Trophoblast cell (in vitro differentiated cells and primary cell): ENCODE measurements around the gene STPG2.

Experiments used
- DNase-seq, 2 donors: peaks; one replicate each; pipeline ENCODE4 v3.0.0-alpha.2; 2016
- H2AFZ ChIP-seq: 2 replicates; pipeline ENCODE4 v1.6.1; 2013; ENCODE audit warnings: low read length, moderate library complexity, mild to moderate bottlenecking; ENCODE audit not compliant: insufficient read depth, poor library complexity
- H2AK5ac ChIP-seq: 2 replicates; pipeline ENCODE4 v1.6.1; 2013; ENCODE audit warnings: mild to moderate bottlenecking, low read length
- H2BK120ac ChIP-seq: 2 replicates; pipeline ENCODE4 v1.6.1; 2013; ENCODE audit warnings: low read length, mild to moderate bottlenecking, moderate library complexity; ENCODE audit not compliant: insufficient read depth, poor library complexity
- H2BK12ac ChIP-seq: 2 replicates; pipeline ENCODE4 v1.6.1; 2013; ENCODE audit warnings: mild to moderate bottlenecking, low read length, moderate library complexity
- H2BK5ac ChIP-seq: 2 replicates; pipeline ENCODE4 v1.6.1; 2013; ENCODE audit warnings: low read length, low read depth, moderate library complexity, mild to moderate bottlenecking; ENCODE audit not compliant: poor library complexity
- H3K14ac ChIP-seq: 2 replicates; pipeline ENCODE4 v1.6.1; 2013; ENCODE audit warnings: mild to moderate bottlenecking, low read length
- H3K18ac ChIP-seq: 2 replicates; pipeline ENCODE4 v1.6.1; 2013; ENCODE audit warnings: mild to moderate bottlenecking, low read length
- H3K23ac ChIP-seq: 2 replicates; pipeline ENCODE4 v1.6.1; 2013; ENCODE audit warnings: low read length
- H3K27ac ChIP-seq: 2 replicates; pipeline ENCODE4 v1.5.1; 2013; ENCODE audit warnings: low read depth, mild to moderate bottlenecking, inconsistent platforms, low read length, moderate library complexity
- H3K27me3 ChIP-seq: 2 replicates; pipeline ENCODE4 v1.6.1; 2013; ENCODE audit warnings: inconsistent platforms, mild to moderate bottlenecking, low read length, moderate library complexity; ENCODE audit not compliant: insufficient read depth
- H3K36me3 ChIP-seq, 2 experiments: 1 replicate in 1 of 2; 2 replicates in 1 of 2; pipeline ENCODE4 v1.6.1; 2013; ENCODE audit warnings: low read length in 2 of 2, mild to moderate bottlenecking in 2 of 2, moderate library complexity in 1 of 2; ENCODE audit not compliant: insufficient read depth in 2 of 2, control insufficient read depth in 1 of 2
- H3K4ac ChIP-seq: 2 replicates; pipeline ENCODE4 v1.6.1; 2013; ENCODE audit warnings: low read depth, mild to moderate bottlenecking, low read length, moderate library complexity
- H3K4me1 ChIP-seq, 2 experiments: 1 replicate in 1 of 2; 2 replicates in 1 of 2; pipeline ENCODE4 v1.6.1; 2013; ENCODE audit warnings: low read length in 2 of 2, mild to moderate bottlenecking in 2 of 2, moderate library complexity in 1 of 2; ENCODE audit not compliant: insufficient read depth in 2 of 2, control insufficient read depth in 1 of 2
- H3K4me2 ChIP-seq: 2 replicates; pipeline ENCODE4 v1.6.1; 2013; ENCODE audit warnings: inconsistent platforms, mild to moderate bottlenecking, low read length, moderate library complexity
- H3K4me3 ChIP-seq: 2 replicates; pipeline ENCODE4 v1.5.1; 2013; ENCODE audit warnings: mild to moderate bottlenecking, low read depth, low read length, inconsistent platforms
- H3K79me1 ChIP-seq: one replicate; pipeline ENCODE4 v1.6.1; 2013; ENCODE audit warnings: low read length
- H3K79me2 ChIP-seq: 2 replicates; pipeline ENCODE4 v1.6.1; 2013; ENCODE audit warnings: low read length, mild to moderate bottlenecking; ENCODE audit not compliant: control insufficient read depth, insufficient read depth, poor library complexity
- H3K9ac ChIP-seq: 2 replicates; pipeline ENCODE4 v1.6.1; 2013; ENCODE audit warnings: mild to moderate bottlenecking, low read length
- H3K9me3 ChIP-seq: 2 replicates; pipeline ENCODE4 v1.6.1; 2013; ENCODE audit warnings: low read depth, mild to moderate bottlenecking, control low read depth, inconsistent platforms, low read length; ENCODE audit not compliant: insufficient read depth
- H4K12ac ChIP-seq: 2 replicates; pipeline ENCODE4 v1.6.1; 2013; ENCODE audit warnings: low read depth, mild to moderate bottlenecking, low read length, moderate library complexity
- H4K8ac ChIP-seq: 2 replicates; pipeline ENCODE4 v1.6.1; 2013; ENCODE audit warnings: low read depth, mild to moderate bottlenecking, low read length, moderate library complexity
- H4K91ac ChIP-seq: one replicate; pipeline ENCODE4 v1.6.1; 2013; ENCODE audit warnings: low read depth, mild to moderate bottlenecking, low read length, moderate library complexity
- WGBS: extraction: QIAGEN DNeasy Blood & Tissue Kit; methylation state at CpG from one replicate; pipeline ENCODE4 v1.1.7; 2013; ENCODE audit warnings: missing lambda C conversion rate; ENCODE audit not compliant: insufficient read length, insufficient coverage; ENCODE audit errors: extremely low coverage; 5-methylcytosine and 5-hydroxymethylcytosine counted together

STPG2 gene

GRCh38 chr4:98081936-98082335, 61.3 kb downstream of the STPG2 start:
- Histone ChIP-seq H3K4me1 (no peaks in the 10 kb centered on the region), H2AK5ac (no peak overlapping the region), H3K79me2 (no peaks in the 10 kb centered on the region), H3K4me2 (no peak overlapping the region), H3K27ac (no peak overlapping the region), H2BK120ac (no peak overlapping the region), H2BK5ac (no peak overlapping the region), H3K4ac (no peak overlapping the region), H4K12ac (no peak overlapping the region), H3K23ac (no peak overlapping the region), H2AFZ (no peak overlapping the region), H3K9me3 (no peaks in the 10 kb centered on the region), H3K79me1 (no peaks in the 10 kb centered on the region), H3K18ac (no peak overlapping the region), H3K14ac (no peak overlapping the region), H4K8ac (no peak overlapping the region), H3K27me3 (no peaks in the 10 kb centered on the region), H4K91ac (no peak overlapping the region), H3K9ac (no peak overlapping the region), H3K36me3 (no peaks in the 10 kb centered on the region), H2BK12ac (no peak overlapping the region), H3K4me3 (no peak overlapping the region)
- DNase-seq = no peak
- WGBS = no CpG with 5 or more reads among the region's 2 CpGs

GRCh38 chr4:98068495-98068894, 74.8 kb downstream of the STPG2 start:
- Histone ChIP-seq H2AK5ac (no peak overlapping the region), H3K14ac (no peak overlapping the region), H2BK120ac (no peak overlapping the region), H3K4me2 (no peak overlapping the region), H4K12ac (no peak overlapping the region), H3K18ac (no peak overlapping the region), H2BK12ac (no peak overlapping the region), H3K4me3 (no peak overlapping the region), H3K36me3 (no peaks in the 10 kb centered on the region), H3K79me1 (no peaks in the 10 kb centered on the region), H4K8ac (no peak overlapping the region), H4K91ac (no peak overlapping the region), H2BK5ac (no peak overlapping the region), H2AFZ (no peak overlapping the region), H3K9ac (no peak overlapping the region), H3K9me3 (no peaks in the 10 kb centered on the region), H3K27me3 (no peaks in the 10 kb centered on the region), H3K27ac (no peak overlapping the region), H3K23ac (no peak overlapping the region), H3K4me1 (no peaks in the 10 kb centered on the region), H3K4ac (no peak overlapping the region), H3K79me2 (no peaks in the 10 kb centered on the region)
- no CpG with 5 or more reads among the region's 2 CpGs for WGBS
- DNase-seq = no peak

GRCh38 chr4:98055800-98056501, 87.3 kb downstream of the STPG2 start:
- Histone ChIP-seq H4K12ac (no peak overlapping the region), H3K79me1 (no peaks in the 10 kb centered on the region), H3K27me3 (no peaks in the 10 kb centered on the region), H3K23ac (no peak overlapping the region), H2AK5ac (no peak overlapping the region), H2BK120ac (no peak overlapping the region), H2BK5ac (no peak overlapping the region), H4K8ac (no peak overlapping the region), H3K4me1 (no peaks in the 10 kb centered on the region), H2AFZ (no peak overlapping the region), H3K4ac (no peak overlapping the region), H4K91ac (no peak overlapping the region), H3K14ac (no peak overlapping the region), H3K4me3 (peak overlapping the region; percentile 34), H3K9ac (no peak overlapping the region), H3K36me3 (no peaks in the 10 kb centered on the region), H3K4me2 (no peak overlapping the region), H3K79me2 (no peaks in the 10 kb centered on the region), H3K18ac (no peak overlapping the region), H3K9me3 (no peaks in the 10 kb centered on the region), H2BK12ac (no peak overlapping the region), H3K27ac (no peak overlapping the region)
- peak; percentile 14 to 39 for DNase-seq
- no CpG with 5 or more reads among the region's 7 CpGs for WGBS

GRCh38 chr4:98046665-98047064, 96.6 kb downstream of the STPG2 start:
- Histone ChIP-seq H3K9ac (no peak overlapping the region), H3K4me2 (no peak overlapping the region), H4K8ac (no peak overlapping the region), H3K4me1 (no peaks in the 10 kb centered on the region), H2BK120ac (no peak overlapping the region), H2AFZ (no peak overlapping the region), H3K18ac (no peak overlapping the region), H3K36me3 (no peaks in the 10 kb centered on the region), H3K27me3 (no peaks in the 10 kb centered on the region), H4K12ac (no peak overlapping the region), H3K27ac (no peak overlapping the region), H4K91ac (no peak overlapping the region), H3K79me1 (no peaks in the 10 kb centered on the region), H3K9me3 (no peaks in the 10 kb centered on the region), H3K4ac (no peak overlapping the region), H2AK5ac (no peak overlapping the region), H3K14ac (no peak overlapping the region), H3K4me3 (no peak overlapping the region), H3K23ac (no peak overlapping the region), H2BK5ac (no peak overlapping the region), H2BK12ac (no peak overlapping the region), H3K79me2 (no peaks in the 10 kb centered on the region)
- no CpG with 5 or more reads among the region's 1 CpG for WGBS
- no peak for DNase-seq
